ENCODE results near the gene NCOA3. TPM values are rescaled to one million over a fixed set of nuclear protein-coding genes. Genes with fewer than 3 reads are reported as not detected.

NCOA3 gene
- total and polyA plus RNA-seq, 10 of the 15 experiments (the other 5 are each of a cell fraction or from before 2014, with no cell fraction given) = 16.9 to 96.2 (median 73.6) TPM

DNA sequence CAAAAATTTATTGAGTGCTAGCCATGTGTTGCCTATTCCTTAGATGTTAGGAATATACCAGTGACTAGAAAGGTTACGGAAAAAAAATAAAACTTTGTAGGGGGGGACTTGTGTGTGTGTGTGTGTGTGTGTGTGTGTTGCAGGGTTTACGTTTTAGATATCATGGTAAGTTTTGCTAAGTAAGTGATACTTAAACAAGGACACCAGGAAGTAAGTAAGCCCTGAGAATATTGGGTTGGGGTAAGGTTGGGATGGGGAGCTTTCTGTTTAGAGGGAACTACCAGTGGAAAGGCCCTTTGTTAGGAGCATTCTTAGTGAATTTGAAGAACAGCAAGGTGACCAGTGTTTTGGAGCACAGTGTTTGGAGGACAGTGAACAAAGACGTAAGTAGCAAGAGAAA lies 30.3 kb downstream of the NCOA3 start:
- Histone ChIP-seq H3K27me3 (replicated peaks in 1 of 2; ENCODE audit: control insufficient read depth in 2 of 2, insufficient read depth in 2 of 2, low read length in 1 of 2) (no peaks in the 10 kb centered on the region), H3K4me1 (ENCODE audit: control insufficient read depth, insufficient read depth, low read length) (peaks cover 20% of the 10 kb centered on the region), H3K9me3 (replicated peaks; ENCODE audit: control insufficient read depth, insufficient read depth, low read length) (no peaks in the 10 kb centered on the region; the same call in 2 of the 3 replicates), H3K79me2 (ENCODE audit: control insufficient read depth, insufficient read depth, low read length) (peaks cover 90% of the 10 kb centered on the region), H2AFZ (ENCODE audit: control insufficient read depth, low read depth, low read length) (no peak overlapping the region), H3K4me2 (ENCODE audit: control insufficient read depth, insufficient read depth) (no peak overlapping the region), H3K4me3 (no peak overlapping the region), H4K20me1 (ENCODE audit: control insufficient read depth, insufficient read depth) (no peaks in the 10 kb centered on the region), H3K36me3 (ENCODE audit: control insufficient read depth in 2 of 2, insufficient read depth in 2 of 2, low read length in 1 of 2) (peaks cover 8 to 18% of the 10 kb centered on the region in 2 experiments; a peak in 3 of 4 replicates), H3K27ac (ENCODE audit: control insufficient read depth, insufficient read depth) (no peak overlapping the region), H3K9ac (ENCODE audit: control insufficient read depth, insufficient read depth, low read length) (no peak overlapping the region)
- intact Hi-C loops (cut with micrococcal nuclease; ENCODE audit: unreplicated experiment) = no loop called here
- ChIA-PET CTCF (no interaction called here), RAD21 (ENCODE audit: unreplicated experiment) (no interaction called here), SMC1A (ENCODE audit: uncharacterized antibody, unreplicated experiment) (interaction anchor here (1.3 kb wide), 1 partner anchor 28 kb away, joined by 3 read pairs; no protein-coding TSS in a partner anchor), POLR2A (interaction anchor here (0.6 kb wide), 1 partner anchor 27 kb away, joined by 10 read pairs; no protein-coding TSS in a partner anchor)
- ATAC-seq = no peak
- TF ChIP-seq NFXL1 (IDR thresholded peaks at IDR 0.05; ENCODE audit: borderline replicate concordance) = peak; percentile 59; the same call in 1 of the 2 replicates
- TF ChIP-seq BMI1 (IDR thresholded peaks at IDR 0.05; ENCODE audit: borderline replicate concordance) = peak; percentile 36; the same call in 1 of the 2 replicates
- no peak for TF ChIP-seq ZNF24 (IDR thresholded peaks at IDR 0.05)
- TF ChIP-seq, protein P1, sequence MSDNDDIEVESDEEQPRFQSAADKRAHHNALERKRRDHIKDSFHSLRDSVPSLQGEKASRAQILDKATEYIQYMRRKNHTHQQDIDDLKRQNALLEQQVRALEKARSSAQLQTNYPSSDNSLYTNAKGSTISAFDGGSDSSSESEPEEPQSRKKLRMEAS (IDR thresholded peaks at IDR 0.05; ENCODE audit: low read depth, low read length) = no peak
- peak in 1 of 2 experiments; percentile 89; a peak in 1 of 4 replicates for TF ChIP-seq ETV6 (conservative IDR thresholded peaks at IDR 0.05 in 1 of 2, IDR thresholded peaks at IDR 0.05 in 1 of 2; ENCODE audit: borderline replicate concordance in 1 of 2, low read depth in 1 of 2)
- TF ChIP-seq BHLHE40 (IDR thresholded peaks at IDR 0.05; ENCODE audit: borderline replicate concordance in 1 of 2, low read depth in 2 of 2, low read length in 1 of 2) = no peak
- TF ChIP-seq ASH2L (IDR thresholded peaks at IDR 0.05; ENCODE audit: borderline replicate concordance, low read depth) = no peak
- no peak for TF ChIP-seq STAT3 (IDR thresholded peaks at IDR 0.05; ENCODE audit: low read depth, low read length)
- no peak for TF ChIP-seq POLR2AphosphoS2 (IDR thresholded peaks at IDR 0.05; ENCODE audit: low read depth, low read length)
- TF ChIP-seq ZSCAN29 (IDR thresholded peaks at IDR 0.05) = no peak
- TF ChIP-seq TCF3 (IDR thresholded peaks at IDR 0.05; ENCODE audit: borderline replicate concordance, insufficient read depth, low read depth, low read length) = no peak
- no peak for TF ChIP-seq RB1 (IDR thresholded peaks at IDR 0.05; ENCODE audit: borderline replicate concordance)
- TF ChIP-seq, protein P2, sequence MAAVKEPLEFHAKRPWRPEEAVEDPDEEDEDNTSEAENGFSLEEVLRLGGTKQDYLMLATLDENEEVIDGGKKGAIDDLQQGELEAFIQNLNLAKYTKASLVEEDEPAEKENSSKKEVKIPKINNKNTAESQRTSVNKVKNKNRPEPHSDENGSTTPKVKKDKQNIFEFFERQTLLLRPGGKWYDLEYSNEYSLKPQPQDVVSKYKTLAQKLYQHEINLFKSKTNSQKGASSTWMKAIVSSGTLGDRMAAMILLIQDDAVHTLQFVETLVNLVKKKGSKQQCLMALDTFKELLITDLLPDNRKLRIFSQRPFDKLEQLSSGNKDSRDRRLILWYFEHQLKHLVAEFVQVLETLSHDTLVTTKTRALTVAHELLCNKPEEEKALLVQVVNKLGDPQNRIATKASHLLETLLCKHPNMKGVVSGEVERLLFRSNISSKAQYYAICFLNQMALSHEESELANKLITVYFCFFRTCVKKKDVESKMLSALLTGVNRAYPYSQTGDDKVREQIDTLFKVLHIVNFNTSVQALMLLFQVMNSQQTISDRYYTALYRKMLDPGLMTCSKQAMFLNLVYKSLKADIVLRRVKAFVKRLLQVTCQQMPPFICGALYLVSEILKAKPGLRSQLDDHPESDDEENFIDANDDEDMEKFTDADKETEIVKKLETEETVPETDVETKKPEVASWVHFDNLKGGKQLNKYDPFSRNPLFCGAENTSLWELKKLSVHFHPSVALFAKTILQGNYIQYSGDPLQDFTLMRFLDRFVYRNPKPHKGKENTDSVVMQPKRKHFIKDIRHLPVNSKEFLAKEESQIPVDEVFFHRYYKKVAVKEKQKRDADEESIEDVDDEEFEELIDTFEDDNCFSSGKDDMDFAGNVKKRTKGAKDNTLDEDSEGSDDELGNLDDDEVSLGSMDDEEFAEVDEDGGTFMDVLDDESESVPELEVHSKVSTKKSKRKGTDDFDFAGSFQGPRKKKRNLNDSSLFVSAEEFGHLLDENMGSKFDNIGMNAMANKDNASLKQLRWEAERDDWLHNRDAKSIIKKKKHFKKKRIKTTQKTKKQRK (IDR thresholded peaks at IDR 0.05; ENCODE audit: low read depth, low read length) = no peak
- DNase-seq (ENCODE audit: low read depth, low spot score) = no peak
- WGBS (ENCODE audit: insufficient coverage, insufficient replicate concordance, low lambda C conversion rate, missing lambda C conversion rate) = 99% methylated on average over 3 of the region's 3 CpGs
- in situ Hi-C loops (cut with MboI) = no loop called here
- no TSS peak for BruUV-seq (replicated peaks)
- FAIRE-seq = no peak

All from GM12878 (cell line).